Esophagus squamous epithelium (tissue), 4 donors: ENCODE measurements around the gene PTK6.

Experiments used
- POLR2A ChIP-seq, 4 donors: fragments of 450-650 bp; IDR thresholded peaks; one replicate each; pipeline ENCODE4 v1.6.1; 2017; ENCODE audit warnings: antibody characterized with exemption in 4 of 4, mild to moderate bottlenecking in 4 of 4, moderate library complexity in 3 of 4
- TF ChIP-seq, protein P1 (sequence below), 6 experiments: fragments of 450-650 bp in 4 of 6; fragments of 200-600 bp in 2 of 6; sonication (generic) in 2 of 6; IDR thresholded peaks; one replicate each; pipeline ENCODE4 v1.5.1; 2016 to 2019; ENCODE audit warnings: antibody characterized with exemption in 6 of 6, mild to moderate bottlenecking in 4 of 6, moderate library complexity in 4 of 6

DNA sequence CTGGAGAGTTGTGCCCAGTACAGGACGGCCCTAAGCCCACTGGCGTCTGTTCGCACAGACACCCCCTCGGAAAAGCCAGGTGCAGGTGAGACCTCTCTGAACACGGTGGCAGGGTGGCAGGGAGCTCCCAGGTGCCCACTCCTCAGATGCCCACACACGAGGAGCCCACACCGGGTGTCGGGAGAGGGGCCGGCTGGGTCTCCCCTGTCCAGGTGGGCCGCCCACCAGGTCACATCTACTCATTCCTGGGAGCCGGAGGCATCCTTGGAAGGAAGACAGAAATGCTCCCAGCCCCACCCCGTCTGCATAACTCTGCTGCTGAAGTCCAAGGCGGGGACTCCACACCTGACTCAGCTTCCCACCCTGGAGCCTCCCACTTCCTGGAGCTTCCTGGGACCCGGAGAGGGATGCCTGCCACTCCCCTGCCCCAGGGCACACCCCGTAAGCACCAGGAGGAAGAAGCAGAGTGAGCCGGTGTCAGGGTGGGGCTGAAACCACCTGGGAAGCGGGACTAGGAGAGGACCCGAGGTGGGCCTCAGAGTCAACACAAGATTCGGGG, 7.9 kb upstream of the PTK6 start:
- TF ChIP-seq, protein P1, sequence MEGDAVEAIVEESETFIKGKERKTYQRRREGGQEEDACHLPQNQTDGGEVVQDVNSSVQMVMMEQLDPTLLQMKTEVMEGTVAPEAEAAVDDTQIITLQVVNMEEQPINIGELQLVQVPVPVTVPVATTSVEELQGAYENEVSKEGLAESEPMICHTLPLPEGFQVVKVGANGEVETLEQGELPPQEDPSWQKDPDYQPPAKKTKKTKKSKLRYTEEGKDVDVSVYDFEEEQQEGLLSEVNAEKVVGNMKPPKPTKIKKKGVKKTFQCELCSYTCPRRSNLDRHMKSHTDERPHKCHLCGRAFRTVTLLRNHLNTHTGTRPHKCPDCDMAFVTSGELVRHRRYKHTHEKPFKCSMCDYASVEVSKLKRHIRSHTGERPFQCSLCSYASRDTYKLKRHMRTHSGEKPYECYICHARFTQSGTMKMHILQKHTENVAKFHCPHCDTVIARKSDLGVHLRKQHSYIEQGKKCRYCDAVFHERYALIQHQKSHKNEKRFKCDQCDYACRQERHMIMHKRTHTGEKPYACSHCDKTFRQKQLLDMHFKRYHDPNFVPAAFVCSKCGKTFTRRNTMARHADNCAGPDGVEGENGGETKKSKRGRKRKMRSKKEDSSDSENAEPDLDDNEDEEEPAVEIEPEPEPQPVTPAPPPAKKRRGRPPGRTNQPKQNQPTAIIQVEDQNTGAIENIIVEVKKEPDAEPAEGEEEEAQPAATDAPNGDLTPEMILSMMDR (IDR thresholded peaks at IDR 0.05): no peak
- TF ChIP-seq POLR2A (IDR thresholded peaks at IDR 0.05): no peak
